Jurkat, Clone E6-1 (cell line): ENCODE results near the gene SLC8A3.

Experiments used
- DNase-seq: peaks from one replicate; pipeline ENCODE4 v3.0.0-alpha.2; 2011; ENCODE audit warnings: low read depth, low spot score
- H3K4me3 ChIP-seq: 2 replicates; pipeline ENCODE4 v1.5.1; 2011; ENCODE audit warnings: mild to moderate bottlenecking, low read length, control low read depth, moderate library complexity

SLC8A3 gene

GRCh38 chr14:70080076-70080475 lies 108.7 kb downstream of the SLC8A3 start:
- H3K4me3 ChIP-seq: no peak overlapping the region
- no peak for DNase-seq

- no peak for DNase-seq
- no peak overlapping the region for H3K4me3 ChIP-seq
Observed at GRCh38 chr14:70078329-70078728, 110.4 kb downstream of the SLC8A3 start.

GRCh38 chr14:70077720-70078119 lies 111.0 kb downstream of the SLC8A3 start:
- no peak overlapping the region for H3K4me3 ChIP-seq
- no peak for DNase-seq

GRCh38 chr14:70077005-70077404 lies 111.7 kb downstream of the SLC8A3 start:
- no peak overlapping the region for H3K4me3 ChIP-seq
- no peak for DNase-seq

- DNase-seq: peak; percentile 64
Observed at GRCh38 chr14:70073924-70074566, 114.7 kb downstream of the SLC8A3 start.

GRCh38 chr14:70069186-70069585 lies 119.6 kb downstream of the SLC8A3 start:
- no peak for DNase-seq
- no peak overlapping the region for H3K4me3 ChIP-seq

More at GRCh38 chr14:70073924-70074566, 114.7 kb downstream of the SLC8A3 start:
- H3K4me3 ChIP-seq: no peak overlapping the region

GRCh38 chr14:70067810-70068209 lies 120.9 kb downstream of the SLC8A3 start:
- no peak for DNase-seq
- H3K4me3 ChIP-seq: no peak overlapping the region

- no peak overlapping the region for H3K4me3 ChIP-seq
- no peak for DNase-seq
Observed at GRCh38 chr14:70064136-70064865, 124.5 kb downstream of the SLC8A3 start.

- no peak overlapping the region for H3K4me3 ChIP-seq
- DNase-seq: no peak
Observed at GRCh38 chr14:70061108-70061507, 127.6 kb downstream of the SLC8A3 start.

- no peak for DNase-seq
- H3K4me3 ChIP-seq: no peak overlapping the region
Observed at GRCh38 chr14:70059545-70059944, 129.2 kb downstream of the SLC8A3 start.

GRCh38 chr14:70057519-70058136 lies 131.1 kb downstream of the SLC8A3 start:
- no peak for DNase-seq
- no peak overlapping the region for H3K4me3 ChIP-seq

GRCh38 chr14:70052990-70053389 lies 135.8 kb downstream of the SLC8A3 start:
- no peak overlapping the region for H3K4me3 ChIP-seq
- DNase-seq: peak; percentile 41

- H3K4me3 ChIP-seq: no peak overlapping the region
- DNase-seq: no peak
Observed at GRCh38 chr14:70050136-70050535, 138.6 kb downstream of the SLC8A3 start.

- no peak overlapping the region for H3K4me3 ChIP-seq
- no peak for DNase-seq
Observed at GRCh38 chr14:70049605-70050004, 139.1 kb downstream of the SLC8A3 start.

- DNase-seq: no peak
- no peak overlapping the region for H3K4me3 ChIP-seq
Observed at GRCh38 chr14:70048313-70048654, 140.5 kb downstream of the SLC8A3 start.

- no peak overlapping the region for H3K4me3 ChIP-seq
- no peak for DNase-seq
Observed at GRCh38 chr14:70047598-70048312, 141.0 kb downstream of the SLC8A3 start.

GRCh38 chr14:70045844-70046535 lies 142.8 kb downstream of the SLC8A3 start:
- DNase-seq: peak; percentile 8
- H3K4me3 ChIP-seq: no peak overlapping the region

- no peak for DNase-seq
- no peak overlapping the region for H3K4me3 ChIP-seq
Observed at GRCh38 chr14:70045310-70045709, 143.4 kb downstream of the SLC8A3 start.

- no peak for DNase-seq
- no peak overlapping the region for H3K4me3 ChIP-seq
Observed at GRCh38 chr14:70043001-70043400, 145.8 kb downstream of the SLC8A3 start.
